Stimulated activated CD8-positive, alpha-beta memory T cell treated with anti-CD3 and anti-CD28 coated beads, Interleukin-4, amount 100 ng/mL, for 1 hour (primary cell): ENCODE results near the gene DUSP9.
"Not testable (repeated sequence)": the region's sequence is repeated elsewhere in the genome, so short reads cannot be mapped to it uniquely, and the experiment has no call there.

ENCODE experiments used
- DNase-seq, 2 donors: peaks; one replicate each; pipeline ENCODE4 v3.0.0-alpha.2; 2020; ENCODE audit warnings: low read depth in 2 of 2, low spot score in 1 of 2

DUSP9 gene

DNA sequence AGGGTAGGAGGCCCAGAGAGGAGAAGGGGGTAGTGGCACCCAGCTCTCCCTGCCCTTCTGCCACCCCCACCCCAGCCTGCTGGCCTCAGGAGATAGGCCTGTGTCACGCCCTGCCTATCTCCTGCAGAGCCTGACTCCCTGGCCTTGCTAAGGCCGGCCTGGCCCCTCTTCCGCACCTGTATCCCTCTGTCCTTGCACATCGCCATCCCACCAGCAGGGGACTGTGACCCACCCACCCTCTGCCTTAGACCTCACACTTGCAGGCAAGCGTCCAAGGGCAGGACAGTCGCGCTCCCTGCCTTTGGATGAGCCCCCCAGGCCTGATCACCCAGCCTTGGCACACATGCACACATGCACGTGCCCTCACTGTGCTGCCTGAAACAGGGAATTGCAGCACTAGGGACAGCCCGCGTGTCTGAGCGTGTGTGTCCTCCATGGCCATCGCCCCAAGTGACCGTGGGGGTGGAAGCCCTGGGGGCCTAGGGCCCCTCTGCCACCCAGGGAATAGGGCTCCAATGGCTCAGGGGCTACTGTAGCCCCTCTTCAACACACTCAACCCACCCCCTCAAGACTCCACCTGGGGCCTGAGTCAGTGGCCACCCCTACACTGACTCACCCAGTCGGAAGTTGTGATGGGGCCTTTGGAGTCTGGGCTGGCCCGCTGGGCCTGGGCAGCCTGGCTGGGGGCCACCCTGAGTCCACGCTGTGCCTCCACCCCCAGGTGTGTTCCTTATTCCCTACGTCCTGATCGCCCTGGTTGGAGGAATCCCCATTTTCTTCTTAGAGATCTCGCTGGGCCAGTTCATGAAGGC is 42.9 kb downstream of the DUSP9 start:
- no peak for DNase-seq

DNA sequence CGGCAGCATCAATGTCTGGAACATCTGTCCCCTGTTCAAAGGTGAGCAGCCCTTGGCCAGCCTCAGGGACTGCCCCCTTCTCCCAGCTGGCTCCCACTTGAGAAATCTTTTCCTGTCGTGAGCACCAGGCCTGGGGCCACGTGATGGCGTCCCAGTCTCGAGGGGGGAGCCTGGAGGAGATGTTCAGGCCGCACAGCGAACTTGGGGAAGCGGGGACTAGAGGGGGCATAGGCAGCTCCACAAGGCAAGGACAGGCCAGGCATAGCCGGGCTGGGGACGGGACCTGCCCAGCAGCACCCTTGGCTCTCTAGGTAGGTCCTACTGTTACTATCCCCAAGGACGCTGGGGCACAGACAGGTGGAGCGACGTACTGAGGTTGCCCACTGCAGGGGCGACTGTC is 43.5 kb downstream of the DUSP9 start:
- DNase-seq = no peak

DNA sequence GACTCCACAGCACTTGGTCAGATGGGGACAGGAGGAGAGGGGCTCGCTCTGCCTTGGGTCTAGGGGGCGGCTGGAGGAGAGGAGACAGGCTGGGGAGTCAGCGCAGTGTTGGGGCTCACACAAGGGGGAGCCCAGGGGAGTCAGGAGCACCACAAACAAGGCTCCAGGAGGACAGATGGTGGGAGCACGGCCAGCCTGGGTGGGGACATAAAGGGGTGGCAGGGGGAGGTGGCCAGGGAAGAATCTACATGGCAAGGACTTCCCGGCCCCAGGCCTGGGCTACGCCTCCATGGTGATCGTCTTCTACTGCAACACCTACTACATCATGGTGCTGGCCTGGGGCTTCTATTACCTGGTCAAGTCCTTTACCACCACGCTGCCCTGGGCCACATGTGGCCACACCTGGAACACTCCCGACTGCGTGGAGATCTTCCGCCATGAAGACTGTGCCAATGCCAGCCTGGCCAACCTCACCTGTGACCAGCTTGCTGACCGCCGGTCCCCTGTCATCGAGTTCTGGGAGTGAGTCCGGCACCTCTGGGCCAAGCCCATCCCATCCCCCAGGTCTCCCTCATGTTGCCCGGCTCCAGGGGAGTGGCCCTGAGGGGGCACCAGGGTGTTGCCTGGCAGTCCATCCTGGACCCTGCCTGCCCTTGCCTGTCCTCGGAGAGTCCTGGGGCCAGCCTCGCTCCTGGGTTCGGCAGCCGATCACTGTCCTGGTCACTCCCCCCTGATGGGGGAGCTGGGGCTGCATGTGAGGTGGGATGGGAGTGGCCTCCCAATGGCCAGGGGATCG is 44.2 kb downstream of the DUSP9 start:
- DNase-seq = not testable (repeated sequence)

DNA sequence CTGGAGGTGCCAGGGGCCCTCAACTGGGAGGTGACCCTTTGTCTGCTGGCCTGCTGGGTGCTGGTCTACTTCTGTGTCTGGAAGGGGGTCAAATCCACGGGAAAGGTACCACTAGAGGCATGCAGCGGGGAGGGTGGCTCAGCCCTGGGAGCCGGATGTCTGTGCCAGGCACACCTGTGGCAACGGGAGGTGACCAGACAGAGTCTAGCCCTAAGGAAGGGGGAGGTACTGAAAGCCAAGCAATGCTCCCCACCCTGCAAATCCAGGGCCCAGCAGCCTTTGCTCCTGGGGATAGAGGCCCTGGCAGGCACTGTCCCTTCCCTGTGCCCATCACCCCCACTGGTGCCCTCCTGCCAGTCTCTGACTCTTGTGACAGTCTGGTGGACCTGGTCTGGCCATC is 45.0 kb downstream of the DUSP9 start:
- DNase-seq = no peak

- DNase-seq = no peak
These were observed 45.7 kb downstream of the DUSP9 start for GRCh38 chrX:153692611-153693156.

DNA sequence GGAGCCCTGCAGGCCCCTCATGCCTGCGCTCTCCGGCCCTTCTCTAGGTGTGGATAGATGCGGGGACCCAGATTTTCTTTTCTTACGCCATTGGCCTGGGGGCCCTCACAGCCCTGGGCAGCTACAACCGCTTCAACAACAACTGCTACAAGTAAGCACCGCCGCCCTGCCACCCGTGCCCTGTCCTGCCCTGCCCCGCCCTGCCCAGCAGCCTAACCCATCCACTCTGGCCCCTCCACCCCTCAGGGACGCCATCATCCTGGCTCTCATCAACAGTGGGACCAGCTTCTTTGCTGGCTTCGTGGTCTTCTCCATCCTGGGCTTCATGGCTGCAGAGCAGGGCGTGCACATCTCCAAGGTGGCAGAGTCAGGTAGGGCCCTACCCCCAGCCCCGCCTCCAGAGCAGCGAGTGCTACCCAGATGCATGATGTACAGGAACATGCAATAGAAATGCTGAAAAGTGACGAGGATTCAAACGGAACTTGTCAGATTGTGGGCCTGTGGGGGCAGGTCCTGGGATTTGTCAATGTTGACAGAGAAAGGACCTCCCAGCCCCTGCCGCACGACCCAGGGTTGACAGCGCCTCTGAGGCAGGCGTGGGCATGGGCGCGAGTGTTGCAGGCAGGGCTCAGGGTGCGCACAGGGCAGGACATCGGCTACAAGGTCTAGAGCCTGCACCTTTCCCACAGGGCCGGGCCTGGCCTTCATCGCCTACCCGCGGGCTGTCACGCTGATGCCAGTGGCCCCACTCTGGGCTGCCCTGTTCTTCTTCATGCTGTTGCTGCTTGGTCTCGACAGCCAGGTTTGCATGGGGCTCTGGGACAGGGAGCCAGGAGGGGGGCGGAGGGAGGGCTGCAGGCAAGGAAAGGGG is 46.4 kb downstream of the DUSP9 start:
- DNase-seq = no peak

DNA sequence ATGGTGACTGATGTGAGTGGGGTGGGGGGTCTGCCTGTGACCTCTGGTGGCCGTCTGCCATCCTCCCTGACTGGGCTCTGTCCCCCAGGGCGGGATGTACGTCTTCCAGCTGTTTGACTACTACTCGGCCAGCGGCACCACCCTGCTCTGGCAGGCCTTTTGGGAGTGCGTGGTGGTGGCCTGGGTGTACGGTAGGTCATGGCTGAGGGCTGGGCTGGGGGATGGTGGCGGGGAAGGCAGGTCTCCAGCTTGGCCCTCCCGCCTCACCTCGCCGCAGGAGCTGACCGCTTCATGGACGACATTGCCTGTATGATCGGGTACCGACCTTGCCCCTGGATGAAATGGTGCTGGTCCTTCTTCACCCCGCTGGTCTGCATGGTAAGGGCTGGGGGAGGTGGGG is 47.3 kb downstream of the DUSP9 start:
- DNase-seq = not testable (repeated sequence)

- no peak for DNase-seq
These were observed 47.8 kb downstream of the DUSP9 start for GRCh38 chrX:153694687-153695270.

DNA sequence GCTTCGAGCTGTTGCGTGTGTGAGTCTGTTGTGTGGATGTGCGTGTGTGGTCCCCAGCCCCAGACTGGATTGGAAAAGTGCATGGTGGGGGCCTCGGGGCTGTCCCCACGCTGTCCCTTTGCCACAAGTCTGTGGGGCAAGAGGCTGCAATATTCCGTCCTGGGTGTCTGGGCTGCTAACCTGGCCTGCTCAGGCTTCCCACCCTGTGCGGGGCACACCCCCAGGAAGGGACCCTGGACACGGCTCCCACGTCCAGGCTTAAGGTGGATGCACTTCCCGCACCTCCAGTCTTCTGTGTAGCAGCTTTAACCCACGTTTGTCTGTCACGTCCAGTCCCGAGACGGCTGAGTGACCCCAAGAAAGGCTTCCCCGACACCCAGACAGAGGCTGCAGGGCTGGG is 49.1 kb downstream of the DUSP9 start:
- DNase-seq = no peak

GRCh38 chrX:153696538-153696937 is 49.5 kb downstream of the DUSP9 start:
- not testable (repeated sequence) for DNase-seq

GRCh38 chrX:153696986-153697722 is 50.2 kb downstream of the DUSP9 start:
- DNase-seq = not testable (repeated sequence)

- DNase-seq = no peak
These were observed 51.2 kb downstream of the DUSP9 start for GRCh38 chrX:153697924-153698865.

DNA sequence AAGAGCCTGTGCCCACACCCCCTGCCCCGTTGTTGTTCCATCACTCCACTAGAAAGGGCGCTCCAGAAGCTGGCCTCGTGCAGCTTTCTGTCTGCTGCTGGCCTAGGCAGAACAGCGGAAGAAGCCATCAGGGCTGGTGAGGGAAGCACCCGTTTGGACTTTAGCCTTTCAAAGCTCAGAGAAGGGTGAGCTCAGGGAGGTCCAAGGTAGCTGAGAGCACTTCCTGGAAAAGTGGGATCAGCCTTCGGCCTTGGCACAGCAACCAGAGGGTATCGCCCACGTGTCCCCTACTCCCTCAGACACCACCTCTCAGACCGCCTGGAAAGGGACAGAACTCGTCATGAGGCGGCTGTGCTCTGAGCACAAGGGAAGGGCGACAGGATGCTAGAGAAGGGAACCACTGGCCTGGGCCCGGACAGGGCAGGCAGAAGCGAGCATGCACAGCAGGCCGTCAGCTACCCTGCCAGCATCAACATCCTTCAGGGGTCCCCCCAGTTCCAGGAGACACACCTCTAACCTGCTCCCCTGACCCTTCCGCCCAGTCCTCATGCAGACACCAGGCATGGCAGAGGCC is 52.3 kb downstream of the DUSP9 start:
- DNase-seq = not testable (repeated sequence)

DNA sequence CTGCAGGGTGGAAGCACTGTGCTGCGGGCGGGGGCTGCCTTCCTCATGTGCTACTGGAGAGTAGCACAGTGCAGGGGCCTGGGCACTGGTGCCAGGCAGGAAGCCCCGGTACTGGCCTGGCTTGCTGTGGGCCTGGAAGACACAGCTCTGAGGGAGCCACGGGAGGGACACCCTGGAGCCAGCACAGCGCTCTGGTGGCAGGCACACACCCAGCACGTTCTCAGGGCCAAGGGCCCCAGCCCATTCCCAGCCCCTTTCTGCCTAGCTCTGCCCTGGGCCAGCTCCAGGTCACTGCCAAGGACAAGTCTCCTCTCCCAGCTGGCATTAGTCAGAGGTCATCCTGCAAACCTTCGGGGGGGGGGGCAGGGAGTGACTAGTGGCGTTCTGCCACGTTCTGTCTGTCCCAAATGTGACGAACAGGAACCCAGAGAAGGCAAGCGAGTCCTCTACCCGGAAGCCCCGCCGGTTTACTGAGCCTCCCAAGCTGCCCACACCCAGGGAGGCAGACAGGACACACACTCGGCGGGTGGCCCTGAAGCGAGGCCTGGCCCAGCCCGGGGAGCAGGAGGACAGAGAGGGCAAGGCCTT is 52.9 kb downstream of the DUSP9 start:
- not testable (repeated sequence) for DNase-seq

- no peak for DNase-seq
These were observed 53.5 kb downstream of the DUSP9 start for GRCh38 chrX:153700376-153700945.
